HEK293 (cell line): ENCODE data around the gene RAB6A.

ENCODE experiments used
- ELK4 ChIP-seq: IDR thresholded peaks from 2 replicates; pipeline ENCODE4 v1.6.1; 2011; ENCODE audit warnings: mild to moderate bottlenecking, low read depth, low read length, borderline replicate concordance
- HOXC10 ChIP-seq: sonication (generic); formaldehyde crosslinking; IDR thresholded peaks from 2 replicates; pipeline ENCODE4 v1.8.1; 2023; ENCODE audit warnings: mild to moderate bottlenecking, missing genetic modification reagents
- OSR2 ChIP-seq: fragments of 450-650 bp; formaldehyde crosslinking; IDR thresholded peaks from 2 replicates; pipeline ENCODE4 v1.5.1; 2016; ENCODE audit warnings: missing biosample characterization, missing genetic modification characterization
- PATZ1 ChIP-seq: fragments of 450-650 bp; formaldehyde crosslinking; IDR thresholded peaks from 2 replicates; pipeline ENCODE4 v1.5.1; 2016; ENCODE audit warnings: missing biosample characterization, missing genetic modification characterization
- PRDM4 ChIP-seq: fragments of 450-650 bp; formaldehyde crosslinking; IDR thresholded peaks from 2 replicates; pipeline ENCODE4 v1.5.1; 2017; ENCODE audit warnings: missing biosample characterization, missing genetic modification characterization
- REST ChIP-seq: fragments of 450-650 bp; formaldehyde crosslinking; IDR thresholded peaks from 2 replicates; pipeline ENCODE4 v1.5.1; 2016; ENCODE audit warnings: missing biosample characterization, missing genetic modification characterization
- SETDB1 ChIP-seq: IDR thresholded peaks from one replicate; pipeline ENCODE4 v1.6.1; 2017; ENCODE audit warnings: mild to moderate bottlenecking, low read length, moderate library complexity, mixed read lengths; ENCODE audit not compliant: insufficient read length
- SP7 ChIP-seq: fragments of 450-650 bp; formaldehyde crosslinking; IDR thresholded peaks from 2 replicates; pipeline ENCODE4 v1.5.1; 2016; ENCODE audit warnings: missing biosample characterization, missing genetic modification characterization
- TSHZ1 ChIP-seq: fragments of 450-650 bp; formaldehyde crosslinking; IDR thresholded peaks from 2 replicates; pipeline ENCODE4 v1.5.1; 2016; ENCODE audit warnings: missing biosample characterization, missing genetic modification characterization, borderline replicate concordance
- WT1 ChIP-seq: fragments of 450-650 bp; formaldehyde crosslinking; IDR thresholded peaks from 2 replicates; pipeline ENCODE4 v1.5.1; 2016; ENCODE audit warnings: missing biosample characterization, missing genetic modification characterization
- YY1 ChIP-seq: fragments of 450-650 bp; formaldehyde crosslinking; IDR thresholded peaks from 2 replicates; pipeline ENCODE4 v1.5.1; 2018; ENCODE audit warnings: missing biosample characterization, missing genetic modification characterization
- ZNF132 ChIP-seq: fragments of 450-650 bp; formaldehyde crosslinking; IDR thresholded peaks from 2 replicates; pipeline ENCODE4 v1.5.1; 2017; ENCODE audit warnings: missing biosample characterization, missing genetic modification characterization, borderline replicate concordance
- ZNF140 ChIP-seq: fragments of 450-650 bp; formaldehyde crosslinking; IDR thresholded peaks from 2 replicates; pipeline ENCODE4 v1.5.1; 2016; ENCODE audit warnings: missing biosample characterization, missing genetic modification characterization
- ZNF16 ChIP-seq: fragments of 450-650 bp; formaldehyde crosslinking; IDR thresholded peaks from 2 replicates; pipeline ENCODE4 v1.5.1; 2016; ENCODE audit warnings: low read depth, missing biosample characterization, missing genetic modification characterization
- ZNF571 ChIP-seq: fragments of 450-650 bp; formaldehyde crosslinking; IDR thresholded peaks from 2 replicates; pipeline ENCODE4 v1.5.0; 2017; ENCODE audit warnings: missing biosample characterization, missing genetic modification characterization
- ZNF670 ChIP-seq: fragments of 450-650 bp; formaldehyde crosslinking; IDR thresholded peaks from 2 replicates; pipeline ENCODE4 v1.5.1; 2016; ENCODE audit warnings: missing biosample characterization, missing genetic modification characterization, low read depth
- ZNF692 ChIP-seq: fragments of 450-650 bp; formaldehyde crosslinking; IDR thresholded peaks from 2 replicates; pipeline ENCODE4 v1.5.1; 2016; ENCODE audit warnings: missing biosample characterization, missing genetic modification characterization
- ZNF701 ChIP-seq: fragments of 450-650 bp; formaldehyde crosslinking; IDR thresholded peaks from 2 replicates; pipeline ENCODE4 v1.5.1; 2016; ENCODE audit warnings: missing biosample characterization, missing genetic modification characterization
- ZNF704 ChIP-seq: fragments of 450-650 bp; formaldehyde crosslinking; IDR thresholded peaks from 2 replicates; pipeline ENCODE4 v1.5.1; 2016; ENCODE audit warnings: missing biosample characterization, missing genetic modification characterization
- ZNF776 ChIP-seq: fragments of 450-650 bp; formaldehyde crosslinking; IDR thresholded peaks from 2 replicates; pipeline ENCODE4 v1.5.0; 2017; ENCODE audit warnings: missing biosample characterization, missing genetic modification characterization, borderline replicate concordance
- ZNF792 ChIP-seq: fragments of 450-650 bp; formaldehyde crosslinking; IDR thresholded peaks from 2 replicates; pipeline ENCODE4 v1.5.1; 2016; ENCODE audit warnings: missing biosample characterization, missing genetic modification characterization

The RAB6A gene

GRCh38 chr11:73779084-73779902 is 18.4 kb upstream of the RAB6A start (continued):
- TF ChIP-seq HOXC10: no peak
- no peak for TF ChIP-seq SETDB1
- TF ChIP-seq TSHZ1 (tag by site-specific recombination): no peak
- TF ChIP-seq ZNF792 (tag by site-specific recombination): no peak
- 0 out of 2 replicates have a peak, but pooled peaks have one; percentile 24 for TF ChIP-seq WT1 (tag by site-specific recombination)
- TF ChIP-seq ZNF16 (tag by site-specific recombination): no peak
- no peak for TF ChIP-seq ZNF571 (tag by site-specific recombination)
- TF ChIP-seq ZNF140 (tag by site-specific recombination): no peak
- TF ChIP-seq ZNF701 (tag by site-specific recombination): no peak
- no peak for TF ChIP-seq ZNF132 (tag by site-specific recombination)
- TF ChIP-seq YY1 (tag by site-specific recombination): peak; percentile 97
- no peak for TF ChIP-seq ZNF670 (tag by site-specific recombination)
- TF ChIP-seq SP7 (tag by site-specific recombination): peak; percentile 73
- TF ChIP-seq PATZ1 (tag by site-specific recombination): peak; percentile 77
- TF ChIP-seq ZNF776 (tag by site-specific recombination): no peak
- no peak for TF ChIP-seq PRDM4 (tag by site-specific recombination)
- TF ChIP-seq ZNF692: peak; percentile 70
- no peak for TF ChIP-seq ELK4
- 0 out of 2 replicates have a peak, but pooled peaks have one; percentile 37 for TF ChIP-seq OSR2 (tag by site-specific recombination)
- TF ChIP-seq REST (tag by site-specific recombination): 0 out of 2 replicates have a peak, but pooled peaks have one; percentile 9
- TF ChIP-seq ZNF704 (tag by site-specific recombination): no peak
